ENCODE results near the gene THAP8. TPM values are rescaled to one million over a fixed set of nuclear protein-coding genes. Genes with fewer than 3 reads are reported as not detected.
"Not testable (repeated sequence)": the region's sequence is repeated elsewhere in the genome, so short reads cannot be mapped to it uniquely, and the experiment has no call there.

THAP8 gene
- total RNA-seq, 4 donors from 2014 or later, result 11.4 to 21.0 (median 16.0) TPM

DNA sequence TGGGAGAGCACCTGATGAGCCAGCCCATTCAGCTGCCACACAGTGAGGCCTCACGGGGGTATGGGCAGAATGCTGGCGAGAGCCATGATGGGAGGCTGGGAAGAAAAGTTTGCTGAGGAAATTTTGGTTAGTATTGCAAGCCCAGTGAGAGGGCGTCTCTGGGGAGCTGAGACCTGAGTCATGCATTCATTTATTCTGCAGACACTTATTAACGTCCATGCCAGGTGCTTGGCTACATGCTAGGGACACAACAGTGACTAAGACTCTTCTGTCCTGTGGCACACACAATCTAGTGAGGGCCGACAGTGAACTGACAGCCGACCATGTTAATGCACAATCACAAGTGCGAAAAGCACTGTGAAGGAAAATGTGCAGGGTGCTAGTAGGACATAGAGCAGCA is 27.8 kb upstream of the THAP8 start:
- Histone ChIP-seq H3K36me3 (no peaks in the 10 kb centered on the region), H3K4me3 (no peak overlapping the region), H3K4me1 (peaks cover 0 to 11% (median 0%) of the 10 kb centered on the region in 4 donors), H3K9me3 (no peaks in the 10 kb centered on the region), H3K27ac (no peak overlapping the region), H3K27me3 (no peaks in the 10 kb centered on the region)
- 81 to 82% methylated on average over 7 of the region's 7 CpGs for WGBS, 2 donors
- no peak for DNase-seq (ENCODE audit: low spot score in 2 of 2)
- TF ChIP-seq EP300 (IDR thresholded peaks at IDR 0.05) (no peak), POLR2A (IDR thresholded peaks at IDR 0.05) (no peak)
- TF ChIP-seq, protein P1, sequence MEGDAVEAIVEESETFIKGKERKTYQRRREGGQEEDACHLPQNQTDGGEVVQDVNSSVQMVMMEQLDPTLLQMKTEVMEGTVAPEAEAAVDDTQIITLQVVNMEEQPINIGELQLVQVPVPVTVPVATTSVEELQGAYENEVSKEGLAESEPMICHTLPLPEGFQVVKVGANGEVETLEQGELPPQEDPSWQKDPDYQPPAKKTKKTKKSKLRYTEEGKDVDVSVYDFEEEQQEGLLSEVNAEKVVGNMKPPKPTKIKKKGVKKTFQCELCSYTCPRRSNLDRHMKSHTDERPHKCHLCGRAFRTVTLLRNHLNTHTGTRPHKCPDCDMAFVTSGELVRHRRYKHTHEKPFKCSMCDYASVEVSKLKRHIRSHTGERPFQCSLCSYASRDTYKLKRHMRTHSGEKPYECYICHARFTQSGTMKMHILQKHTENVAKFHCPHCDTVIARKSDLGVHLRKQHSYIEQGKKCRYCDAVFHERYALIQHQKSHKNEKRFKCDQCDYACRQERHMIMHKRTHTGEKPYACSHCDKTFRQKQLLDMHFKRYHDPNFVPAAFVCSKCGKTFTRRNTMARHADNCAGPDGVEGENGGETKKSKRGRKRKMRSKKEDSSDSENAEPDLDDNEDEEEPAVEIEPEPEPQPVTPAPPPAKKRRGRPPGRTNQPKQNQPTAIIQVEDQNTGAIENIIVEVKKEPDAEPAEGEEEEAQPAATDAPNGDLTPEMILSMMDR (IDR thresholded peaks at IDR 0.05), result no peak

DNA sequence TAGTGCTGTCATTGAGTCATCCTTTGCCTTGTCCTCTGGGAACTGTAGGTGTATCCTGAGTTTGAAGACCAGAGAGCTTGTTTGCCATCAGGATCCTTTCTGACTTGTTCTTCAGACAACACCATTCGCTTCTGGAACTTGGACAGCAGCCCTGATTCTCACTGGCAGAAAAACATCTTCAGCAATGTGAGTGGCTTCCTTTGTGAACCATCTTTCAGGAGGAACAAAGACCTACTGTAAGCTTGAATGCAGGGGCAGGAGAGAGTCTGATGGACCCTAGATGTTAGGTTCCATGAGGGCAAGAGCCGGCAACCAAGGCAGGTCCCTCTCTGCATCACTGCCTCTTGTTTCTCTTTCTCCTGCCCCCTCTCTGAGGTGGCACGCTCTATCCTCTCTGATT is 27.3 kb upstream of the THAP8 start:
- Histone ChIP-seq H3K27me3 (no peaks in the 10 kb centered on the region), H3K4me3 (no peak overlapping the region), H3K36me3 (no peaks in the 10 kb centered on the region), H3K4me1 (peaks cover 0 to 11% (median 0%) of the 10 kb centered on the region in 4 donors), H3K27ac (no peak overlapping the region), H3K9me3 (no peaks in the 10 kb centered on the region)
- DNase-seq (ENCODE audit: low spot score in 2 of 2), result peak in 1 of 2 donors; percentile 16
- WGBS, 2 donors, result 56 to 64% methylated on average over 3 of the region's 3 CpGs
- no peak for TF ChIP-seq EP300 (IDR thresholded peaks at IDR 0.05)

DNA sequence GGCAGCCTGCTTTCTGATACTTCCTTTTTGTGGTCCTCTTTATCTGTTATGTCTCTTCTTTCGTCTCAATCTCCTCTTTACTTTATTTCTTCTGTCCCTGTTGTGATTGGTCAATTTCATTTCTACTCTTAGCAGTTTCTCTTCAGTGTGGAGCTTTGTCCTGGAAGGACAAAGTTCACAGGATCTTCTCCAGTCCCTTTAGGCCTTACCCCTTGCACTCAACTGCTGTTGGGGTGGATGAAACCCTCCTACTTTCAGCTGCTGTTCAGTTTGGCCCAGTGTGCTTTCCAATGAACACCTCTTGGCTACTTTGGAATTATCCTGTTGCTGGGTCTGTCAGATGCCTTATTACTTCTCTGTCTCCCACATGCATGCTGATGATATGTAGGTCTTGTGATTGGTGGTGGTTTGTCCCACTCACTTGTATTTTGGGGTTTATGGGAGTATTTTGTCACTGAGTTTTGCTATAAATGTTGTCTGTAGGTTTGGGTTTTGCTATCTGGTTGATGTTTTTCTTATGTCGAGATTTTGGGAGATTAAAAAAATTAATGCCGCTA is 25.4 kb upstream of the THAP8 start:
- H3K4me1 ChIP-seq, result peaks cover 0 to 11% (median 0%) of the 10 kb centered on the region in 4 donors
- DNase-seq (ENCODE audit: low spot score in 2 of 2), result no peak
- no peak overlapping the region for H3K4me3 ChIP-seq
- H3K27me3 ChIP-seq, result no peaks in the 10 kb centered on the region
- TF ChIP-seq EP300 (IDR thresholded peaks at IDR 0.05) (no peak), POLR2A (IDR thresholded peaks at IDR 0.05) (no peak)
- TF ChIP-seq, protein P1 (IDR thresholded peaks at IDR 0.05), result no peak
- WGBS, 2 donors, result 86 to 98% methylated on average over 3 of the region's 3 CpGs
- no peaks in the 10 kb centered on the region for H3K36me3 ChIP-seq
- no peaks in the 10 kb centered on the region for H3K9me3 ChIP-seq
- no peak overlapping the region for H3K27ac ChIP-seq

DNA sequence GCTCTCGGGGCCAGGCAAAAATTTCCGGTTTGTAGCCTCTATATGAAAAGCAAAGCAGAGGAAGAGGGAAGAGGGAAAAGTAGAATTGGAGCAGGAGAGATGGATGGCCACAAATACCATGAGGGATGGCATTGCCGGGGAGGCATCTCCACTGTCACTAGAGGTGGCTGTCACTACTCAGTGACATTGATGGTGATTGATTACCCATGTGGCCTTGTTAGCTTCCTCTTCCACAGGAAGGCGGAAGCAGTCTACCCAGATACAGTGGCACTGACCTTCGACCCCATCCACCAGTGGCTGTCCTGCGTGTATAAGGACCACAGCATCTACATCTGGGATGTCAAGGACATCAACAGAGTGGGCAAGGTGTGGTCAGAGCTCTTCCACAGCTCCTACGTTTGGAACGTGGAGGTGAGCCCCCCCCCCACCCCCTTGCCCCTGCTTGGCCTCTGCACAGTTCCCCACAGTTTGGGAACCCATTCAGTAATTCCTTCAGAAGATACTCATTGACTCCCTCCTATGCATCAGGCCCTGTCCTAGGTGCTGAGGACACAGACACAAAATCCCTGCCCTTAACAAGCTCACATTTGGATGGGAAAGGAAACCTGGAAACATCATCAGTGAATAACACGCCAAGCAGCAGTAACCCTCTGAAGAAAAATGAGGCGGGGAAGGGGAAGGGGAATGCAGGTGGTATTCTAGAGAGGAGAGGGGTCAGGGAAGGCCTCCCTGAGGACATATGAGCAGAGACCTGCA is 19.2 kb upstream of the THAP8 start:
- TF ChIP-seq, protein P1 (IDR thresholded peaks at IDR 0.05), result no peak
- TF ChIP-seq EP300 (IDR thresholded peaks at IDR 0.05) (no peak), POLR2A (IDR thresholded peaks at IDR 0.05) (no peak)
- no peak for DNase-seq (ENCODE audit: low spot score in 2 of 2)
- WGBS, 2 donors, result 83 to 92% methylated on average over 10 of the region's 10 CpGs
- H3K9me3 ChIP-seq, result no peaks in the 10 kb centered on the region
- no peaks in the 10 kb centered on the region for H3K27me3 ChIP-seq
- H3K36me3 ChIP-seq, result no peaks in the 10 kb centered on the region
- no peak overlapping the region for H3K4me3 ChIP-seq
- no peak overlapping the region for H3K27ac ChIP-seq
- H3K4me1 ChIP-seq, result peaks cover 0 to 10% (median 0%) of the 10 kb centered on the region in 4 donors

DNA sequence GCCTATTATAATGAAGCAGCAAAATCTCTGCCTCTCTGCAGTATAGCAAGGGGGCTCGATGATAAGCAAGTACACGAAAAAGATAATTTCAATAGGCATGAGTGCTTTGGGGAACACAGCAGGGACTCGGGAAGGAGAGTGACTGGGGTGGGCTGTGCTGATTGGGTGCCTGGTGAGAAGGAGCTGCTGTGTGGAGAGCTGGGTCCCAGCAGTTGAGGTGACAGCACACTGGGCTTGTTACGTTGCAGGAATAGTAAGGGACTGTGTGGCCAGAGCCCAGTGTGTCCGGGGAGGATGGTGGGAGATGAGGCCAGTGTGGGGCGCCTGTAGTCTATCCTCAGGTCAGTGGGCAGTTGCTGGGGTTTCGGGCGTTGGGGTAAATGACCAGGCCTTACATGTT is 18.0 kb upstream of the THAP8 start:
- no peak overlapping the region for H3K4me3 ChIP-seq
- WGBS, 2 donors, result 89% methylated on average over 8 of the region's 8 CpGs
- no peak for TF ChIP-seq EP300 (IDR thresholded peaks at IDR 0.05)
- TF ChIP-seq, protein P1 (IDR thresholded peaks at IDR 0.05), result no peak
- TF ChIP-seq POLR2A (IDR thresholded peaks at IDR 0.05), result no peak
- H3K9me3 ChIP-seq, result no peaks in the 10 kb centered on the region
- no peak for DNase-seq (ENCODE audit: low spot score in 2 of 2)
- peaks cover 0 to 10% (median 0%) of the 10 kb centered on the region in 4 donors for H3K4me1 ChIP-seq
- H3K27ac ChIP-seq, result no peak overlapping the region
- H3K27me3 ChIP-seq, result no peaks in the 10 kb centered on the region
- H3K36me3 ChIP-seq, result peaks cover 0 to 7% (median 0%) of the 10 kb centered on the region in 3 donors

DNA sequence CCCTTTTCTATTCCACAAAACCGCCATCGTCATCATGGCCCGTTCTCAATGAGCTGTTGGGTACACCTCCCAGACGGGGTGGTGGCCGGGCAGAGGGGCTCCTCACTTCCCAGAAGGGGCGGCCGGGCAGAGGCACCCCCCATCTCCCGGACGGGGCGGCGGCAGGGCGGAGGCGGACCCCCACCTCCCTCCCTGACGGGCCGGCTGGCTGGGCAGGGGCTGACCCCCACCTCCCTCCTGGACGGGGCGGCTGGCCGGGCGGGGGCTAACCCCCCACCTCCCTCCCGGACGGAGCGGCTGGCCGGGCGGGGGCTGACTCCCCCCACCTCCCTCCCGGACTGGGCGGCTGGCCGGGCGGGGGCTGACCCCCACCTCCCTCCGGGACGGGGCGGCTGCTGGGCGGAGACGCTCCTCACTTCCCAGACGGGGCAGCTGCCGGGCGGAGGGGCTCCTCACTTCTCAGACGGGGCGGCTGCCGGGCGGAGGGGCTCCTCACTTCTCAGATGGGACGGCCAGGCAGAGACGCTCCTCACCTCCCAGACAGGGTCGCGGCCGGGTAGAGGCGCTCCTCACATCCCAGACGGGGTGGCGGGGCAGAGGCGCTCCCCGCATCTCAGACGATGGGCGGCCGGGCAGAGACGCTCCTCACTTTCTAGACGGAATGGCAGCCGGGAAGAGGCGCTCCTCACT is 14.9 kb upstream of the THAP8 start:
- not testable (repeated sequence) for DNase-seq (ENCODE audit: low spot score in 2 of 2); H3K4me1 ChIP-seq; H3K27me3 ChIP-seq; H3K9me3 ChIP-seq
- Histone ChIP-seq H3K36me3 (peaks cover 0 to 11% (median 0%) of the 10 kb centered on the region in 3 donors), H3K27ac (peak overlapping the region in 2 of 4 donors; percentile 59 to 82), H3K4me3 (peak overlapping the region in 1 of 4 donors; percentile 43)
- 83 to 87% methylated on average over 25 to 41 of the region's 57 CpGs for WGBS, 2 donors
